ENCODE results near the gene UBAC1.

Gene UBAC1

DNA sequence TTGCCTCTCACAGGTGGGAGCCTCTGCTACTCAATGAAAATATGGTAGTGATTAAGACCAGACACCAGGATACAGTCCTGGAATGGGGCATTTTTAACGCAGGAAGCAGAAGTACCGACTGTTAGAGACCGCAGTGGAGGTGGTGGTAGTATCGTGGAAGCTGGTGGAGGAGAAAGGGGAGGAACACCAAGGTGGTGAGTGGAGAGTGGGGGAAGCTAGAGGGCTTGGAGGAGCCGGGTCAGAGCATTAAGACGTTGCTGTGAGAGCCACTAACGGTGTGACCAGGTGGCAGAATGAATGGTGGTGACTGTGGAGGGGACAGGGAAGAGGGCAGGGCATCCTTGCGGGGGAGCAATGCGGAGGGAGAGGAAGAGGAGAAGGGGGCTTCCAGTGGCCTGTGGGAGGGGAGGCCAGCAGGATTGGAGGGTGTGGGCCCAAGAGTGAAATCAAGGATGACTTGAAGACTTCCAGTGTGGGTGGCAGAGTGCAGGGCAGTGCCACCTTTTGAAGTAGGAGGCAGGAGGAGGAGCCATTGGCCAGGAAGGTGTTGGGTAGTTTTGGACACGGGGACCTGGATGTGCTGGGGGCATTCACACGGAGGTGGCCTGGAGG lies 1.6 kb upstream of the UBAC1 start:
- TF ChIP-seq, protein P1, sequence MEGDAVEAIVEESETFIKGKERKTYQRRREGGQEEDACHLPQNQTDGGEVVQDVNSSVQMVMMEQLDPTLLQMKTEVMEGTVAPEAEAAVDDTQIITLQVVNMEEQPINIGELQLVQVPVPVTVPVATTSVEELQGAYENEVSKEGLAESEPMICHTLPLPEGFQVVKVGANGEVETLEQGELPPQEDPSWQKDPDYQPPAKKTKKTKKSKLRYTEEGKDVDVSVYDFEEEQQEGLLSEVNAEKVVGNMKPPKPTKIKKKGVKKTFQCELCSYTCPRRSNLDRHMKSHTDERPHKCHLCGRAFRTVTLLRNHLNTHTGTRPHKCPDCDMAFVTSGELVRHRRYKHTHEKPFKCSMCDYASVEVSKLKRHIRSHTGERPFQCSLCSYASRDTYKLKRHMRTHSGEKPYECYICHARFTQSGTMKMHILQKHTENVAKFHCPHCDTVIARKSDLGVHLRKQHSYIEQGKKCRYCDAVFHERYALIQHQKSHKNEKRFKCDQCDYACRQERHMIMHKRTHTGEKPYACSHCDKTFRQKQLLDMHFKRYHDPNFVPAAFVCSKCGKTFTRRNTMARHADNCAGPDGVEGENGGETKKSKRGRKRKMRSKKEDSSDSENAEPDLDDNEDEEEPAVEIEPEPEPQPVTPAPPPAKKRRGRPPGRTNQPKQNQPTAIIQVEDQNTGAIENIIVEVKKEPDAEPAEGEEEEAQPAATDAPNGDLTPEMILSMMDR (IDR thresholded peaks at IDR 0.05; ENCODE audit: control extremely low read depth, extremely low read depth, low read depth, missing control alignments): no peak
- POLR2A ChIA-PET: no interaction called here
- DNase-seq (ENCODE audit: extremely low spot score): no peak
- CTCF ChIA-PET: interaction anchor here (1.2 kb wide), 1 partner anchor 159 kb away, joined by 3 read pairs; no protein-coding TSS in a partner anchor

GRCh38 chr9:135961811-135962695 lies 880 bp upstream of the UBAC1 start:
- CTCF ChIA-PET: interaction anchor here (1.0 kb wide), 1 partner anchor 160 kb away, joined by 5 read pairs; no protein-coding TSS in a partner anchor
- TF ChIP-seq, protein P1 (IDR thresholded peaks at IDR 0.05; ENCODE audit: control extremely low read depth, extremely low read depth, low read depth, missing control alignments): no peak
- POLR2A ChIA-PET: no interaction called here
- DNase-seq (ENCODE audit: extremely low spot score): no peak

GRCh38 chr9:135960411-135961276 lies 529 bp downstream of the UBAC1 start:
- ChIA-PET POLR2A (interaction anchor here (0.5 kb wide), 1 partner anchor 37 kb away, joined by 3 read pairs; no protein-coding TSS in a partner anchor), CTCF (interaction anchor here (0.7 to 2.9 kb wide), 5 partner anchors 7 to 162 kb away, joined by 3 to 14 read pairs (median 4); no protein-coding TSS in a partner anchor)
- DNase-seq (ENCODE audit: extremely low spot score): no peak
- TF ChIP-seq, protein P1 (IDR thresholded peaks at IDR 0.05; ENCODE audit: control extremely low read depth, extremely low read depth, low read depth, missing control alignments): no peak

DNA sequence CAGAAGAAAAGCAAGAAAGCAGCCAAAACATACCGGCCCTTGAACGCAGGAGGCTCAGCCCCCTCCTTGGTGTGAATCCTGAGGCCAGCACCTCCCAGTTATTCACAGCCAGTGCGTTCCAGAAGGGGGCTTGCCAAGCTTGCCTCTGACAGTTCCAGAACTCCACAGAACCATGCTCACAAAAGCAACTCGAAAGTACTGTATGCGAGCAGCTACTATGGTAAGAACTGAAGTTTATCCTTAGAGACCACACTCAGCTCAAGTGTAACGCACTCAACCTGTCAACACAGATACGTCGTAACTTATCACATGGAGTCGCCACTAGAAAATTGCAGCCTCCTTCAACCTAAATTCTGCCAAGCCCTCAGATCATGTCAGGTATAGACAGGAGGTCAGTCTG lies 1.4 kb downstream of the UBAC1 start:
- TF ChIP-seq, protein P1 (IDR thresholded peaks at IDR 0.05; ENCODE audit: control extremely low read depth, extremely low read depth, low read depth, missing control alignments): no peak
- DNase-seq (ENCODE audit: extremely low spot score): no peak
- ChIA-PET CTCF (interaction anchor here (0.7 to 2.9 kb wide), 3 partner anchors 8 to 137 kb away, joined by 3 to 14 read pairs (median 3); no protein-coding TSS in a partner anchor), POLR2A (no interaction called here)

- POLR2A ChIA-PET: no interaction called here
- TF ChIP-seq, protein P1 (IDR thresholded peaks at IDR 0.05; ENCODE audit: control extremely low read depth, extremely low read depth, low read depth, missing control alignments): no peak
- DNase-seq (ENCODE audit: extremely low spot score): no peak
- CTCF ChIA-PET: interaction anchor here (0.8 to 2.9 kb wide), 2 partner anchors 9 to 164 kb away, joined by 3 to 14 read pairs; no protein-coding TSS in a partner anchor
These were observed 2.7 kb downstream of the UBAC1 start for GRCh38 chr9:135958485-135958884.

DNA sequence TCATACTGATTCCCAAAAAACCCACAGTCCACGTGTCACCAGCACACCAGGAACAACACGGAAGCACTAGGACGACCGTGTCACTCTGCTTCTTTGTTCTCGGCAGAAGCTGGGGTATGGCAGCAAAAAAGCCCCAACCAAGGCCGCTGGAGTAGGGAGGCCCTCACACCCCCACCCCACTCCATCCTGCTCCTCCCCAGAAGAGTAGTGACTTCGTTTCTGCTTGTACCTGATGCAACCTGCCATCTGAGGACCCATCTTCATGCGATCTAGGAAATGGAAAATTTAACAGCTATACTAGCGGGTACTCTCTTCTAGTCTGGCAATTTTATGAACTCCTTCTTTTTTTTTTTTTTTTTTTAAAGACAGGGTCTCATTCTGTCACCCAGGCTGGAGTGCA lies 3.7 kb downstream of the UBAC1 start:
- CTCF ChIA-PET: interaction anchor here (0.7 kb wide), 1 partner anchor 10 kb away, joined by 4 read pairs; no protein-coding TSS in a partner anchor
- TF ChIP-seq, protein P1 (IDR thresholded peaks at IDR 0.05; ENCODE audit: control extremely low read depth, extremely low read depth, low read depth, missing control alignments): no peak
- DNase-seq (ENCODE audit: extremely low spot score): no peak
- POLR2A ChIA-PET: no interaction called here
